A673 (cell line): ENCODE measurements around the gene GAS6. TPM values are rescaled to one million over a fixed set of nuclear protein-coding genes. Genes with fewer than 3 reads are reported as not detected.
"Not testable (repeated sequence)": the region's sequence is repeated elsewhere in the genome, so short reads cannot be mapped to it uniquely, and the experiment has no call there.

ENCODE experiments used
- BruUV-seq: library from RNA; stranded (reverse); fragments of 400-500 nt; replicated peaks from 2 replicates; lab custom pipeline; 2021; lab: Mats Ljungman, UMichigan
- CTCF ChIA-PET: fragments of 300-600 bp; sonication (Branson Sonifier 250); formaldehyde crosslinking; loops from one replicate; lab custom pipeline; 2022; ENCODE audit warnings: antibody characterized with exemption; lab: Charles Lee
- POLR2A ChIA-PET: fragments of 300-600 bp; sonication (Branson Sonifier 250); formaldehyde crosslinking; loops from one replicate; lab custom pipeline; 2022; ENCODE audit warnings: antibody characterized with exemption; ENCODE audit not compliant: low non-redundant PET; lab: Charles Lee
- DNase-seq: peaks from one replicate; pipeline ENCODE4 v3.0.0-alpha.2; 2015; ENCODE audit warnings: low spot score
- H3K27ac ChIP-seq: fragments of 200-600 bp; sonication (generic); 2 replicates; pipeline ENCODE4 v1.5.1; 2016; ENCODE audit warnings: mixed run types, low read depth, mild to moderate bottlenecking, mixed read lengths, antibody characterized with exemption, low read length; ENCODE audit not compliant: poor library complexity, severe bottlenecking
- H3K27me3 ChIP-seq: fragments of 200-600 bp; sonication (generic); replicated peaks from 2 replicates; pipeline ENCODE4 v1.6.1; 2017; ENCODE audit warnings: mixed run types, low read depth, mild to moderate bottlenecking, mixed read lengths, antibody characterized with exemption, low read length; ENCODE audit not compliant: insufficient read depth, poor library complexity
- H3K36me3 ChIP-seq: fragments of 200-600 bp; sonication (generic); 2 replicates; pipeline ENCODE4 v1.6.1; 2016; ENCODE audit warnings: mixed run types, mild to moderate bottlenecking, mixed read lengths, antibody characterized with exemption, low read length; ENCODE audit not compliant: insufficient read depth, poor library complexity, severe bottlenecking
- H3K4me1 ChIP-seq: fragments of 200-600 bp; sonication (generic); 2 replicates; pipeline ENCODE4 v1.6.1; 2017; ENCODE audit warnings: mixed run types, mild to moderate bottlenecking, mixed read lengths, antibody characterized with exemption, low read length; ENCODE audit not compliant: insufficient read depth, poor library complexity, severe bottlenecking
- H3K4me3 ChIP-seq: fragments of 200-600 bp; sonication (generic); 2 replicates; pipeline ENCODE4 v1.5.1; 2016; ENCODE audit warnings: low read depth, mixed run types, mild to moderate bottlenecking, mixed read lengths, low read length; ENCODE audit not compliant: poor library complexity, severe bottlenecking
- H3K9me3 ChIP-seq: fragments of 200-600 bp; sonication (generic); 2 replicates; pipeline ENCODE4 v1.6.1; 2016; ENCODE audit warnings: mixed run types, low read depth, mild to moderate bottlenecking, mixed read lengths, antibody characterized with exemption, low read length; ENCODE audit not compliant: poor library complexity, severe bottlenecking
- CTCF ChIP-seq: fragments of 300-800, 200-600 bp; sonication (generic); conservative IDR thresholded peaks from 2 replicates; pipeline ENCODE4 v1.5.1; 2017; ENCODE audit warnings: low read depth, mild to moderate bottlenecking, antibody characterized with exemption, low read length, moderate library complexity, mixed read lengths
- EZH2 ChIP-seq: fragments of 200-600 bp; sonication (generic); IDR thresholded peaks from 2 replicates; pipeline ENCODE4 v1.6.1; 2017; ENCODE audit warnings: borderline replicate concordance, low read depth, mild to moderate bottlenecking, mixed read lengths, antibody characterized with exemption, low read length; ENCODE audit not compliant: poor library complexity, severe bottlenecking
- intact Hi-C: fragments of 100-400 bp; cut with micrococcal nuclease; formaldehyde crosslinking; loops from one replicate; pipeline ENCODE4 v1.10.0; 2022; ENCODE audit not compliant: unreplicated experiment
- total RNA-seq: library from RNA; stranded (reverse); gene quantifications from 2 replicates; pipeline ENCODE4 v1.2.3, GENCODE V29; 2021

The GAS6 gene
- total RNA-seq, 1 experiment from 2014 or later = 0.67 TPM

DNA sequence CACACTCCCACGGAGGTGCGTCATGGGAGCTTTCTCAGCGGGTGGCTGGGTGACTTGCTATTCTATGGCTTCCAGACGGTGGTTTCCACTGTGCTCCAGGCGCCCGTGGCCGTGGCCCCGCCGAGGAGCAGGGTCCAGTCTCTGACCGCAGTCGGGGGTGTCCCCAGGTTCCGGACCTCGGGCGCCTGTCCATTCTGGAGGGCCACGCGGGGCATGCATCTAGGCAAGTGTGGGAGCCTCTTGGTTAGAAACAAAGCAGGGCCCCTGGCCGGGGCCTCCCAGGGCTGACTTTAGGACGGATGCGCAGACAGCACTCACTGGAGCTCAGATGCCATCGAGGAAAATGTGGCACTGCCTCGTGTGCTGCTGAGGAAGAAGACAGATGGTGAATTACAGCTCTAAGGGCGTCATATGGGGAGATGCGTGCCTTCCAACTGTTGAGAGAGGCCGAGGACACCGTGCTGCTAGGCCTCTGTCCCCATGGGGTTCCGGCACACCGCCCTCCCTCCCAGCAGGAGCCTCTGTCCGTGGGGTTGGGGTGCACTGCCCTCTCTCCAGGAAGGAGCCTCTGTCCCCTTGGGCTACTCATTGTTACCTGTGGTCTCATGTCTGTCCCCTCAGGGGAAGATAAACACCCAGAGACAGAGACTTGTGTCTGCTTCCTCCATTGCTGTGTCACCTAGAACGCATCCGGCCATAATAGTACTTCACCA is 66.8 kb downstream of the GAS6 start:
- H3K4me3 ChIP-seq = no peak overlapping the region
- TF ChIP-seq EZH2 (no peak), CTCF (no peak)
- ChIA-PET POLR2A (no interaction called here), CTCF (no interaction called here)
- peaks cover 12% of the 10 kb centered on the region for H3K27me3 ChIP-seq
- DNase-seq = no peak
- no peaks in the 10 kb centered on the region for H3K9me3 ChIP-seq
- intact Hi-C loops = no loop called here
- no peaks in the 10 kb centered on the region for H3K4me1 ChIP-seq
- no peak overlapping the region for H3K27ac ChIP-seq
- no peaks in the 10 kb centered on the region for H3K36me3 ChIP-seq
- BruUV-seq = no TSS peak

DNA sequence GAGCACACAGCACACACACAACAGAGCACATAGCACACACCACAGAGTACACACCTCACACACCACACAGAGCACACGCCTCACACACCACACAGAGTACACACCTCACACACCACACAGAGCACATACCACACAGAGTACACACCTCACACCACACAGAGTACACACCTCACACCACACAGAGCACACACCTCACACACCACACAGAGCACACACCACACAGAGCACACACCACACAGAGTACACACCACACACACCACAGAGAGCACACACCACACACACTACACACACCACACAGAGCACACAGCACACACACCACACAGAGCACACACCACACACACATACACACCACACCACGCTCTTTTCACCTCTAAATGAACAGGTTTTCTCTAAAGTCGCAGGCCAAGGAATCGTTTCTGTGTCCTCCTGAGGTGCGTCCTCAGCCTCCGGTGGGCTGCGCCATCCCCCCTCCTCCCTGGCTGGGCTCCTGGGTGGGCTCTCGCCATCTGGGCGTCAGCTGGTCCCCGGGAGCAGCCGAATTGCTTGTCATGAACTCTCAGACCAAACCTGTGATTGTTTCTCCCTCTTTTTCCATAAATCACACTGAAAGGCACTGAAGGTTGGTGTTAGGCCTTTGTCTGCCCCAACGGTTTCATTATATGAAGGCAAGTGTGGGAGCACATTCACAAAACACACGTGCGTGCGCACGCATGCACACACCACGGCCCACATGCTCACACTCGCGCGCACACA is 67.5 kb downstream of the GAS6 start:
- intact Hi-C loops = no loop called here
- POLR2A ChIA-PET = no interaction called here
- Histone ChIP-seq H3K27me3 (peaks cover 18% of the 10 kb centered on the region), H3K36me3 (no peaks in the 10 kb centered on the region), H3K9me3 (no peaks in the 10 kb centered on the region), H3K4me3 (no peak overlapping the region), H3K27ac (no peak overlapping the region), H3K4me1 (no peaks in the 10 kb centered on the region)
- no peak for DNase-seq
- TF ChIP-seq EZH2 = no peak
- TF ChIP-seq CTCF = no peak
- BruUV-seq = no TSS peak
- CTCF ChIA-PET = no interaction called here

DNA sequence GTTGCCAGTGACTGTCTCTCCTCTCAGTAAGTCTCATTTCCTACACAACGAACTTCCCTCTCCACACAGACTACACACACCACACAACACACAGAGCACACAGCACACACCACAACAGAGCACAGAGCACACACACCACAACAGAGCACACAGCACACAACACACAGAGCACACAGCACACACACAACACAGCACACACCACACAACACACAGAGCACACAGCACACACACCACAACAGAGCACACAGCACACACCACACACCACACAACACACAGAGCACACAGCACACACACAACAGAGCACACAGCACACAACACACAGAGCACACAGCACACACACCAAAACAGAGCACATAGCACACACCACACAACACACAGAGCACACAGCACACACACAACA is 68.5 kb downstream of the GAS6 start:
- H3K9me3 ChIP-seq, POLR2A ChIA-PET, DNase-seq, H3K4me3 ChIP-seq, CTCF ChIA-PET, H3K4me1 ChIP-seq, BruUV-seq, H3K36me3 ChIP-seq, intact Hi-C loops, H3K27ac ChIP-seq: not testable (repeated sequence)
- H3K27me3 ChIP-seq = peaks cover 19% of the 10 kb centered on the region
